Measurements from ENCODE around the gene ADCY9.
A peak's percentile ranks its signal among the peaks of the same experiment; 100 is the strongest.

Gene ADCY9

DNA sequence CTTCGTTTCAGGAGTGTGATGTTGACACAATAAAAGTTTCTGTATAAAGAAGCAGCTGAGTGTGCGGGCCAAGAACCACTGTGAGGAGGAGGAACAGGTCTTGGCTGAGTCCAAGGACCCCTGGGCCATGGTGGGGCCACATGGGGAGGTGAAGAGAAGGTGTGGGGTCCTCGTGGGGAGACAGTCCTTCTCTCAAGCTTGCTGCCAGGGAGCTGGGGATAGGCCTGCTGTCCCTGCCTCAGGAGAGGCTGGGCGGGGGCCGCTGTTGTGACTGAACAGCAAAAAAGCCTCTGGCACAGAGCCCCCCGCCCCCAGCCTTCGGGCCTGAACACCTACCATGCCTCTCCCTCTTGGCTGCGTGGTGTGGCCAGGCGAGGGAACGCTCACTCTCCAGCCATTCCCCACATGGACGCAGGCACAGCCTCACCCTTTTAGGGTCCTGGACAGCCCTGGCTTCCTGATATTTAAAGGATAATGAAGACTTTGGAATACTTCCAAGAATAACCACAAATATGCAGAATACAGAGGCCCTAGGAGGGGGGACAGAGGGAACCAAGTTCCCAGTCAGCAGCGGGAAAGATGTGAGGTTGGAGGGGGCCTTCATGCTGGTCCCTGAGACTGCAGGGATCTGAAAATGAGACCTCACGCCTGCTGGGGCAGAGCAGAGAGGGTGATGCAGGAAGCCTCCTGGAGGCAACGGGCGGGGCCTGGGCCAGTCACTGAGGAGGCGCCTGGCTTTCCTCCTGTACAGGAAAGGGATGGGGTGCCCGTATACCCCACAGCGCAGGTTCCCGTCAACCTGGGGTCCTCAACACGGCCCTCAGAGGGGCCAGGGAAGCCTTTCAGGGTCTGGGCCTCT, 135.8 kb downstream of the ADCY9 start:
- DNase-seq = peak; percentile 80
- peak overlapping the region; percentile 47 for H2BK5ac ChIP-seq (ENCODE audit: low read depth, low read length, poor library complexity, severe bottlenecking)
- 57% methylated on average over 18 of the region's 20 CpGs for WGBS
- peak overlapping the region; percentile 53 for H3K27ac ChIP-seq (ENCODE audit: low read length, poor library complexity, severe bottlenecking)
- H3K14ac ChIP-seq (ENCODE audit: low read length in 2 of 2) = peak overlapping the region in 1 of 2 experiments; percentile 87
- peak overlapping the region; percentile 91 for H2AK5ac ChIP-seq (ENCODE audit: low read length, severe bottlenecking)
- peak overlapping the region; percentile 90 for H4K91ac ChIP-seq (ENCODE audit: low read length)
- H4K8ac ChIP-seq (ENCODE audit: low read length) = peak overlapping the region; percentile 83
- no peaks in the 10 kb centered on the region for H3K27me3 ChIP-seq (ENCODE audit: control insufficient read depth in 1 of 2, insufficient read depth in 1 of 2, low read length in 2 of 2)
- no peak overlapping the region for H3K4me2 ChIP-seq (ENCODE audit: low read length, poor library complexity, severe bottlenecking)
- peak overlapping the region; percentile 29 to 89 for H3K4ac ChIP-seq (ENCODE audit: low read depth in 1 of 2, low read length in 2 of 2)
- H3K9me3 ChIP-seq (ENCODE audit: control insufficient read depth, low read length) = no peaks in the 10 kb centered on the region
- H3K4me3 ChIP-seq (ENCODE audit: insufficient read depth in 1 of 2, low read depth in 1 of 2, low read length in 2 of 2) = no peak overlapping the region
- peak overlapping the region; percentile 60 to 86 for H3K18ac ChIP-seq (ENCODE audit: low read depth in 1 of 2, low read length in 2 of 2)
- H2BK15ac ChIP-seq (ENCODE audit: low read depth, poor library complexity, severe bottlenecking) = peak overlapping the region; percentile 39
- peak overlapping the region; percentile 21 for H3K9ac ChIP-seq (ENCODE audit: low read length)
- H3K36me3 ChIP-seq (ENCODE audit: control insufficient read depth in 1 of 2, insufficient read depth in 2 of 2, low read depth in 1 of 2, low read length in 2 of 2) = peaks cover 24 to 51% of the 10 kb centered on the region in 2 experiments
- H3K79me1 ChIP-seq (replicated peaks; ENCODE audit: low read length, poor library complexity, severe bottlenecking) = no peaks in the 10 kb centered on the region
- no peak overlapping the region for H2AFZ ChIP-seq (ENCODE audit: low read depth, low read length)
- peak overlapping the region in 1 of 2 experiments; percentile 37 for H3K23ac ChIP-seq (ENCODE audit: low read length in 2 of 2)
- peak overlapping the region; percentile 92 for H2BK120ac ChIP-seq (ENCODE audit: low read depth, low read length)
- H2BK12ac ChIP-seq (ENCODE audit: low read length in 2 of 2) = peak overlapping the region; percentile 91 to 99
- H3K4me1 ChIP-seq (ENCODE audit: control insufficient read depth, insufficient read depth, low read depth, low read length) = peaks cover 20% of the 10 kb centered on the region

DNA sequence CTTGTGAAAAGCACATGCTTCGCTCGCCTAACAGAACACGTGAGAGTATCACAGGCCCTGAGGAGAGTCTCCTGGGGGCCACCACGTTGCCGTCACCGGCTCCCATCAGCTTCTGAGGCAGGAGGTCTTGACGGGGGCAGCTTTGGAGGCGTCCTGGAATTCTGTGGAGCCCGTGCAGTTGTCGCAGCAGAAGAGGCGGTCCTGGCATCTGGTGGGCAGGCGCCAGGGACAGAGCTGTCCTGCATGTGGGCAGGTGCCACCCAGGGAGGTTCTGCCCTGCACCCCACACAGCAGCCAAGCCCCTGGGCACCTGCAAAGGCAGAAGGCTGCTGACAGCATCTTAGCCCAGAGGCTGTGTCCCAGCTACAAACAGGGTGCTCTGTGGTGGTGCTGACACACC, 136.7 kb downstream of the ADCY9 start:
- no peak for DNase-seq
- H3K18ac ChIP-seq (ENCODE audit: low read depth in 1 of 2, low read length in 2 of 2) = peak overlapping the region in 1 of 2 experiments; percentile 54
- H2AK5ac ChIP-seq (ENCODE audit: low read length, severe bottlenecking) = no peak overlapping the region
- no peaks in the 10 kb centered on the region for H3K27me3 ChIP-seq (ENCODE audit: control insufficient read depth in 1 of 2, insufficient read depth in 1 of 2, low read length in 2 of 2)
- H2BK120ac ChIP-seq (ENCODE audit: low read depth, low read length) = no peak overlapping the region
- no peak overlapping the region for H2BK5ac ChIP-seq (ENCODE audit: low read depth, low read length, poor library complexity, severe bottlenecking)
- no peak overlapping the region for H3K23ac ChIP-seq (ENCODE audit: low read length in 2 of 2)
- peaks cover 26 to 59% of the 10 kb centered on the region in 2 experiments for H3K36me3 ChIP-seq (ENCODE audit: control insufficient read depth in 1 of 2, insufficient read depth in 2 of 2, low read depth in 1 of 2, low read length in 2 of 2)
- WGBS = 96% methylated on average over 12 of the region's 12 CpGs
- H3K4ac ChIP-seq (ENCODE audit: low read depth in 1 of 2, low read length in 2 of 2) = peak overlapping the region in 1 of 2 experiments; percentile 30
- H3K79me1 ChIP-seq (replicated peaks; ENCODE audit: low read length, poor library complexity, severe bottlenecking) = no peaks in the 10 kb centered on the region
- H3K4me1 ChIP-seq (ENCODE audit: control insufficient read depth, insufficient read depth, low read depth, low read length) = peaks cover 20% of the 10 kb centered on the region
- H3K9me3 ChIP-seq (ENCODE audit: control insufficient read depth, low read length) = no peaks in the 10 kb centered on the region
- no peak overlapping the region for H3K27ac ChIP-seq (ENCODE audit: low read length, poor library complexity, severe bottlenecking)
- H4K91ac ChIP-seq (ENCODE audit: low read length) = peak overlapping the region; percentile 56
- H4K8ac ChIP-seq (ENCODE audit: low read length) = no peak overlapping the region
- H3K4me2 ChIP-seq (ENCODE audit: low read length, poor library complexity, severe bottlenecking) = no peak overlapping the region
- H3K14ac ChIP-seq (ENCODE audit: low read length in 2 of 2) = no peak overlapping the region
- no peak overlapping the region for H2BK15ac ChIP-seq (ENCODE audit: low read depth, poor library complexity, severe bottlenecking)
- peak overlapping the region in 1 of 2 experiments; percentile 35 for H2BK12ac ChIP-seq (ENCODE audit: low read length in 2 of 2)
- H3K4me3 ChIP-seq (ENCODE audit: insufficient read depth in 1 of 2, low read depth in 1 of 2, low read length in 2 of 2) = peak overlapping the region in 1 of 2 experiments; percentile 20
- H3K9ac ChIP-seq (ENCODE audit: low read length) = no peak overlapping the region
- H2AFZ ChIP-seq (ENCODE audit: low read depth, low read length) = no peak overlapping the region

DNA sequence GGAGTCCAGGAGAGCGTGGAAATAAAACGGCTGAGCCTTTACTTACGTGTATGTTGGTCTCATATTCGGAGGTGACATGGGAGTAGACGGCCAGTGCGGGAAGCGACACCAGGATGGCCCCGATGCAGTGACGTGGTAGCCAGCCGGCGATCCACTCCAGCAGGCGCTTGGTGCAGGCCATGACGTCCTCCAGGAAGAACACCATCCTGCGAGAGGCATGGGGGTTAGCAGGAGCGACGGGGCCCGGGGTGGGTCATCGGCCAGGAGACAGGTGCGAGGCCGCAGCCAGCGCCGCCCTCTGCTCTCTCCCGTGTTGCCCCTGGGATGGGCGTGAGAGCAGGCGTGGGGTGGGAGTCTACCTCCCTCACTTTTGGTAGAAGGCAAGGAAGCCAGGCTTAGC, 137.2 kb downstream of the ADCY9 start:
- Histone ChIP-seq H2BK12ac (ENCODE audit: low read length in 2 of 2) (no peak overlapping the region), H3K79me1 (replicated peaks; ENCODE audit: low read length, poor library complexity, severe bottlenecking) (no peaks in the 10 kb centered on the region), H2BK5ac (ENCODE audit: low read depth, low read length, poor library complexity, severe bottlenecking) (no peak overlapping the region), H3K9ac (ENCODE audit: low read length) (no peak overlapping the region), H4K8ac (ENCODE audit: low read length) (no peak overlapping the region), H3K4me3 (ENCODE audit: insufficient read depth in 1 of 2, low read depth in 1 of 2, low read length in 2 of 2) (no peak overlapping the region), H3K4me1 (ENCODE audit: control insufficient read depth, insufficient read depth, low read depth, low read length) (peaks cover 20% of the 10 kb centered on the region), H4K91ac (ENCODE audit: low read length) (no peak overlapping the region), H2AFZ (ENCODE audit: low read depth, low read length) (no peak overlapping the region), H3K27me3 (ENCODE audit: control insufficient read depth in 1 of 2, insufficient read depth in 1 of 2, low read length in 2 of 2) (no peaks in the 10 kb centered on the region), H3K36me3 (ENCODE audit: control insufficient read depth in 1 of 2, insufficient read depth in 2 of 2, low read depth in 1 of 2, low read length in 2 of 2) (peaks cover 26 to 62% of the 10 kb centered on the region in 2 experiments), H2BK15ac (ENCODE audit: low read depth, poor library complexity, severe bottlenecking) (no peak overlapping the region), H3K4ac (ENCODE audit: low read depth in 1 of 2, low read length in 2 of 2) (no peak overlapping the region), H3K27ac (ENCODE audit: low read length, poor library complexity, severe bottlenecking) (no peak overlapping the region), H3K18ac (ENCODE audit: low read depth in 1 of 2, low read length in 2 of 2) (no peak overlapping the region), H2BK120ac (ENCODE audit: low read depth, low read length) (no peak overlapping the region), H3K14ac (ENCODE audit: low read length in 2 of 2) (no peak overlapping the region), H2AK5ac (ENCODE audit: low read length, severe bottlenecking) (no peak overlapping the region), H3K4me2 (ENCODE audit: low read length, poor library complexity, severe bottlenecking) (no peak overlapping the region), H3K9me3 (ENCODE audit: control insufficient read depth, low read length) (no peaks in the 10 kb centered on the region), H3K23ac (ENCODE audit: low read length in 2 of 2) (no peak overlapping the region)
- WGBS = 96% methylated on average over 25 of the region's 25 CpGs
- no peak for DNase-seq

DNA sequence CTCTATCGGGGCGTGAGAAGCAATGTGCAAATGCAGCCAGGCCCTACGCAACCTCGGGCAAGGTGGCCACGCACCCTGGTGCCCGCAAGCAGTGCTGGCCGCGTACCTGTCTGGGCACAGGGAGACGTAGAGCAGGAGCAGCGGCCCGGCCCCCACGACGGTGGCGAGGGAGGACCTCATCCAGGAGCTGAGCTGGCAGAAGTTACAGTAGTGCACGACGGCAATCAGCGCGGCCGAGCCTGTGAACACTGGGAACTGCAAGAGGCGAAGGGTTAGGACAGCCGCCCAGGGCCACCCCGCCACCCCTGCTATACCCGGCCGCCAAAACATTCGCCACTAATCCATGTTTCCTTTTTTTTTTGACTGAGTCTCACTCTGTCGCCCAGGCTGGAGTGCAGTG, 138.9 kb downstream of the ADCY9 start:
- WGBS = 90% methylated on average over 26 of the region's 26 CpGs
- Histone ChIP-seq H3K4me2 (ENCODE audit: low read length, poor library complexity, severe bottlenecking) (no peak overlapping the region), H2BK12ac (ENCODE audit: low read length in 2 of 2) (no peak overlapping the region), H3K36me3 (ENCODE audit: control insufficient read depth in 1 of 2, insufficient read depth in 2 of 2, low read depth in 1 of 2, low read length in 2 of 2) (peaks cover 22 to 58% of the 10 kb centered on the region in 2 experiments), H3K79me1 (replicated peaks; ENCODE audit: low read length, poor library complexity, severe bottlenecking) (no peaks in the 10 kb centered on the region), H3K4ac (ENCODE audit: low read depth in 1 of 2, low read length in 2 of 2) (no peak overlapping the region), H3K23ac (ENCODE audit: low read length in 2 of 2) (no peak overlapping the region), H3K9me3 (ENCODE audit: control insufficient read depth, low read length) (no peaks in the 10 kb centered on the region), H3K27ac (ENCODE audit: low read length, poor library complexity, severe bottlenecking) (no peak overlapping the region), H3K14ac (ENCODE audit: low read length in 2 of 2) (no peak overlapping the region), H2AK5ac (ENCODE audit: low read length, severe bottlenecking) (no peak overlapping the region), H2BK5ac (ENCODE audit: low read depth, low read length, poor library complexity, severe bottlenecking) (no peak overlapping the region), H3K18ac (ENCODE audit: low read depth in 1 of 2, low read length in 2 of 2) (no peak overlapping the region), H2AFZ (ENCODE audit: low read depth, low read length) (no peak overlapping the region), H3K9ac (ENCODE audit: low read length) (no peak overlapping the region), H2BK15ac (ENCODE audit: low read depth, poor library complexity, severe bottlenecking) (no peak overlapping the region), H2BK120ac (ENCODE audit: low read depth, low read length) (no peak overlapping the region), H3K4me1 (ENCODE audit: control insufficient read depth, insufficient read depth, low read depth, low read length) (peaks cover 15% of the 10 kb centered on the region), H4K91ac (ENCODE audit: low read length) (no peak overlapping the region), H4K8ac (ENCODE audit: low read length) (no peak overlapping the region), H3K4me3 (ENCODE audit: insufficient read depth in 1 of 2, low read depth in 1 of 2, low read length in 2 of 2) (peak overlapping the region in 1 of 2 experiments; percentile 10), H3K27me3 (ENCODE audit: control insufficient read depth in 1 of 2, insufficient read depth in 1 of 2, low read length in 2 of 2) (no peaks in the 10 kb centered on the region)
- DNase-seq = no peak
